Astrocyte of the cerebellum (primary cell): ENCODE measurements around the gene ZNF606.

ENCODE experiments used
- DNase-seq: peaks from one replicate; pipeline ENCODE4 v3.0.0-alpha.2; 2011; ENCODE audit warnings: low read depth
- H3K4me3 ChIP-seq: 2 replicates; pipeline ENCODE4 v1.5.1; 2011; ENCODE audit warnings: mild to moderate bottlenecking, low read depth, low read length, moderate library complexity
- CTCF ChIP-seq: IDR thresholded peaks from 2 replicates; pipeline ENCODE4 v1.5.1; 2012; ENCODE audit warnings: low read length, low read depth, moderate library complexity, mild to moderate bottlenecking; ENCODE audit errors: missing control alignments
- in situ Hi-C: cut with HindIII; loops from 2 replicates; pipeline ENCODE4 v1.10.0; 2017; ENCODE audit warnings: low sequenced_read_pairs

Gene ZNF606

DNA sequence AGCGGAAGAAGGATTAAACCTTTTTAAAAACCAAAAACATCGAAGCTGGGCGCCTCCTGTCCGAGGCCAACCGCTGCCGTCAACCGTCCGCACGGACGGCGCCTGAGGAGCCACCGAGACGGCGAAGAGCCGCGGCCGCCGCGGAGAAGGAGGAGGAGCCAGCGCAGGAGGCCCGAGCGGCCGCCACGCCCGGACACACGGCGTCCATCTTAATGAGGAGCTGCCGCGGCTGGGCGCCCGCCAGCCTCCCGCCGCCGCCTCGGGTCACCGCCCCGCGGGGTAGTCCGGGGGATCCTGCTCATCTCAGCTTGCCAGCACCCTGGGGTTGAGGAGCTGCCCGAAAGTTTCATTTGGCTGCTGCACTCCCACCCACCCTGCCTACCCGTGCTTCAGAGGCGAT is 41.8 kb upstream of the ZNF606 start:
- in situ Hi-C loops = no loop called here
- DNase-seq = no peak

DNA sequence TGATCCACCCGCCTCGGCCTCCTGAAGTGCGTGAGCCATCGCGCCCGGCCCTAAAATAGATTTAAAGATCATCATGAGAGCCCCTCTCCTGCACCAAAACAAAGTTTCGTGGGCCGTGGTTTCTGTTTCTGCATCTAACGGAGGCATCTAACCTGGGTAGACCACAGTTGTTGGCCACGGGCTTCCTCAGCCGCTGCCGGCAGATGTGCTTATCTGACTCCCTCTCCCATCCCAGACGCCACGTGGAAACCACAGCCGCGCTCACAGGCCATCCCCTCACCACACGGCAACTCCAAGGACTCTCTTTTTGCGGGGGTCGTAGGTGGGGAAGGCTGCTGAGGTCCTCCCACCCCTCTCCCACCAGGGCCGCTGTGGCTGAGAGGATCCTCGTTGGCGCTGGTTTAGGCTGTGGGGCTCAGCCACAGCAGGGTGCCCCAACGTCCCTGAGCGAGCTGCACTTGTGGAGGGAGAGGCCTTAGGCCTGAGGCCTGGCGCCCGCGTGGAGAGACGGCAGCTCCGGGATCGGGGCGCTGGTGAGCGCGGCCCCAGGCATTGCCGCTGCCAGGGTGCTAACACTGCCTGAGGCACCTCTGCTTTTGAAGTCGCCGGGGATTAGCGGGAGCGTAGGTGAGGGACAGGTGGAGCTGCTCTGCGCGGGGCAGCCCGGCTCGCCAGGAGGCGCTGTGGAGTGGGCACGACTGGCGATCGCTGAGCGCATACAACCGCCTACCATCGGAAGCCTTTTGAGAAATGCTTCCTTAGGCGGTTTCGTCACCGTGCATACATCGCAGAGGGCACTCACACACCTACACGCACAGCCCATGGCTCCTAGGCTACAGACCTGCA is 40.1 kb upstream of the ZNF606 start:
- H3K4me3 ChIP-seq = no peak overlapping the region
- TF ChIP-seq CTCF = no peak
- no peak for DNase-seq
- in situ Hi-C loops = no loop called here

More for the DNA sequence above, 41.8 kb upstream of the ZNF606 start:
- TF ChIP-seq CTCF = no peak
- no peak overlapping the region for H3K4me3 ChIP-seq

- in situ Hi-C loops = no loop called here
- no peak for DNase-seq
- TF ChIP-seq CTCF = no peak
- H3K4me3 ChIP-seq = no peak overlapping the region
Observed at GRCh38 chr19:58040751-58041525, 38.3 kb upstream of the ZNF606 start.

- in situ Hi-C loops = no loop called here
- DNase-seq = no peak
- no peak for TF ChIP-seq CTCF
- H3K4me3 ChIP-seq = no peak overlapping the region
Observed at GRCh38 chr19:58038688-58039204, 36.1 kb upstream of the ZNF606 start.

DNA sequence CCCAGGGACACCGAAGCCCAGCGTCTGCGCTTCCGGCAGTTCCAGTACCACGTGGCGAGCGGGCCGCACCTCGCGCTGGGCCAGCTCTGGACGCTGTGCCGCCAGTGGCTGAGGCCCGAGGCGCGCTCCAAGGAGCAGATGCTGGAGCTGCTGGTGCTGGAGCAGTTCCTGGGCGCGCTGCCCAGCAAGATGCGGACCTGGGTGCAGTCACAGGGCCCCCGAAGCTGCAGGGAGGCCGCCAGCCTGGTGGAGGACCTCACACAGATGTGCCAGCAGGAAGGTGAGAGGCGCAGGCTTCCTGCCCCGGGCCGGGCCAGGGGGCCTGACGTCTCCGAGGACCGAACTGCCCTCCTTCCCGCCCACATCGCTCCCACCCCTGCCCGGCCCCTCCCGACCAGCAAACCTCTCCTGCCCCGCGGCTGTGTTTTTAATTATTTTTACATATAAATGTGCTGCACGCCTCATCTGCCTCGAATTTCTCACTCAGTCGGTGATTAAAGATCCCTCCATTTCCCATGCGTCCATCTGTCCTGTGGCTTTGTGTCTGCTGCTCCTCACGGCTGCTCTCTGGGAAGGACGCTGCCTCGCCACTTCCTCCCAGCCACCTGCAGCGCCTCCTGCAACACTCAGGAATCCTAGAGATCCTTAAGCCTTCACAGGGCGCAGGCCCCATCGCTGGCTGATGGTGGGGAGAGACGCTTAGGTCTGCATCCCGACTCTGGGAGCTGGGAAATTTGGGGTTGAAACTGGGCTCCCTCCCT is 35.5 kb upstream of the ZNF606 start:
- in situ Hi-C loops = no loop called here
- H3K4me3 ChIP-seq = no peak overlapping the region
- no peak for TF ChIP-seq CTCF
- no peak for DNase-seq

GRCh38 chr19:58035863-58036262 is 33.2 kb upstream of the ZNF606 start:
- in situ Hi-C loops = no loop called here
- TF ChIP-seq CTCF = no peak
- DNase-seq = no peak
- no peak overlapping the region for H3K4me3 ChIP-seq
